Measurements from ENCODE around the gene IKBKE. TPM values are rescaled to one million over a fixed set of nuclear protein-coding genes. Genes with fewer than 3 reads are reported as not detected.

The IKBKE gene
- total and polyA plus RNA-seq, 10 of the 15 experiments (the other 5 are each of a cell fraction or from before 2014, with no cell fraction given): 12.8 to 35.1 (median 23.1) TPM

- in situ Hi-C loops (cut with MboI): no loop called here
- SMC1A ChIA-PET (ENCODE audit: uncharacterized antibody, unreplicated experiment): no interaction called here
- intact Hi-C loops (cut with micrococcal nuclease; ENCODE audit: unreplicated experiment): no loop called here
- H4K20me1 ChIP-seq (ENCODE audit: control insufficient read depth, insufficient read depth): no peaks in the 10 kb centered on the region; the same call in 1 of the 2 replicates
- no peak for FAIRE-seq
- H3K4me3 ChIP-seq: no peak overlapping the region
- POLR2A ChIA-PET: interaction anchor here (1.0 kb wide), 1 partner anchor 9 kb away, joined by 4 read pairs; no protein-coding TSS in a partner anchor
- no peak for ATAC-seq
- H2AFZ ChIP-seq (ENCODE audit: control insufficient read depth, low read depth, low read length): no peak overlapping the region
- H3K9me3 ChIP-seq (replicated peaks; ENCODE audit: control insufficient read depth, insufficient read depth, low read length): no peaks in the 10 kb centered on the region
- no peaks in the 10 kb centered on the region for H3K79me2 ChIP-seq (ENCODE audit: control insufficient read depth, insufficient read depth, low read length)
- H3K27me3 ChIP-seq (replicated peaks in 1 of 2; ENCODE audit: control insufficient read depth in 2 of 2, insufficient read depth in 2 of 2, low read length in 1 of 2): no peaks in the 10 kb centered on the region
- CTCF ChIA-PET: interaction anchor here (0.9 to 1.6 kb wide), 3 partner anchors 11 to 62 kb away, joined by 3 to 4 read pairs (median 4); no protein-coding TSS in a partner anchor
- BruUV-seq (replicated peaks): no TSS peak
- H3K4me2 ChIP-seq (ENCODE audit: control insufficient read depth, insufficient read depth): no peak overlapping the region
- DNase-seq (ENCODE audit: low read depth, low spot score): no peak
- H3K9ac ChIP-seq (ENCODE audit: control insufficient read depth, insufficient read depth, low read length): no peak overlapping the region
- RAD21 ChIA-PET (ENCODE audit: unreplicated experiment): no interaction called here
- no peak for TF ChIP-seq SUPT20H (IDR thresholded peaks at IDR 0.05; ENCODE audit: borderline replicate concordance, control insufficient read depth, low read depth, low read length)
- no peak for TF ChIP-seq DPF2 (IDR thresholded peaks at IDR 0.05)
- TF ChIP-seq SUZ12 (IDR thresholded peaks at IDR 0.05; ENCODE audit: unreplicated experiment): no peak
- TF ChIP-seq TBL1XR1 (IDR thresholded peaks at IDR 0.05; ENCODE audit: low read depth, low read length): no peak
- TF ChIP-seq MEF2A (IDR thresholded peaks at IDR 0.05; ENCODE audit: insufficient read depth, low read depth, low read length): no peak
- TF ChIP-seq PAX8 (IDR thresholded peaks at IDR 0.05): no peak
- TF ChIP-seq, protein P1, sequence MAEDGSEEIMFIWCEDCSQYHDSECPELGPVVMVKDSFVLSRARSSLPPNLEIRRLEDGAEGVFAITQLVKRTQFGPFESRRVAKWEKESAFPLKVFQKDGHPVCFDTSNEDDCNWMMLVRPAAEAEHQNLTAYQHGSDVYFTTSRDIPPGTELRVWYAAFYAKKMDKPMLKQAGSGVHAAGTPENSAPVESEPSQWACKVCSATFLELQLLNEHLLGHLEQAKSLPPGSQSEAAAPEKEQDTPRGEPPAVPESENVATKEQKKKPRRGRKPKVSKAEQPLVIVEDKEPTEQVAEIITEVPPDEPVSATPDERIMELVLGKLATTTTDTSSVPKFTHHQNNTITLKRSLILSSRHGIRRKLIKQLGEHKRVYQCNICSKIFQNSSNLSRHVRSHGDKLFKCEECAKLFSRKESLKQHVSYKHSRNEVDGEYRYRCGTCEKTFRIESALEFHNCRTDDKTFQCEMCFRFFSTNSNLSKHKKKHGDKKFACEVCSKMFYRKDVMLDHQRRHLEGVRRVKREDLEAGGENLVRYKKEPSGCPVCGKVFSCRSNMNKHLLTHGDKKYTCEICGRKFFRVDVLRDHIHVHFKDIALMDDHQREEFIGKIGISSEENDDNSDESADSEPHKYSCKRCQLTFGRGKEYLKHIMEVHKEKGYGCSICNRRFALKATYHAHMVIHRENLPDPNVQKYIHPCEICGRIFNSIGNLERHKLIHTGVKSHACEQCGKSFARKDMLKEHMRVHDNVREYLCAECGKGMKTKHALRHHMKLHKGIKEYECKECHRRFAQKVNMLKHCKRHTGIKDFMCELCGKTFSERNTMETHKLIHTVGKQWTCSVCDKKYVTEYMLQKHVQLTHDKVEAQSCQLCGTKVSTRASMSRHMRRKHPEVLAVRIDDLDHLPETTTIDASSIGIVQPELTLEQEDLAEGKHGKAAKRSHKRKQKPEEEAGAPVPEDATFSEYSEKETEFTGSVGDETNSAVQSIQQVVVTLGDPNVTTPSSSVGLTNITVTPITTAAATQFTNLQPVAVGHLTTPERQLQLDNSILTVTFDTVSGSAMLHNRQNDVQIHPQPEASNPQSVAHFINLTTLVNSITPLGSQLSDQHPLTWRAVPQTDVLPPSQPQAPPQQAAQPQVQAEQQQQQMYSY (CRISPR knock-in tag; IDR thresholded peaks at IDR 0.05): no peak
- no peak for TF ChIP-seq NRF1 (conservative IDR thresholded peaks at IDR 0.05; ENCODE audit: low read depth, low read length)
- H3K4me1 ChIP-seq (ENCODE audit: control insufficient read depth, insufficient read depth, low read length): peaks cover 10% of the 10 kb centered on the region
- no peaks in the 10 kb centered on the region; a peak in 1 of 4 replicates for H3K36me3 ChIP-seq (ENCODE audit: control insufficient read depth in 2 of 2, insufficient read depth in 2 of 2, low read length in 1 of 2)
- no peak overlapping the region for H3K27ac ChIP-seq (ENCODE audit: control insufficient read depth, insufficient read depth)
- WGBS (ENCODE audit: insufficient coverage, insufficient replicate concordance, low lambda C conversion rate, missing lambda C conversion rate): 96% methylated on average over 6 of the region's 6 CpGs
Measured at GRCh38 chr1:206427291-206427690, 43.0 kb upstream of the IKBKE start.

Measured in GM12878 (cell line).